ENCODE measurements around the gene CEP72. TPM values are rescaled to one million over a fixed set of nuclear protein-coding genes. Genes with fewer than 3 reads are reported as not detected.

CEP72 gene
- total and polyA plus RNA-seq, 2 donors (not counting 1 experiment from before 2014, with no cell fraction given) = 7.7 to 32.9 TPM

DNA sequence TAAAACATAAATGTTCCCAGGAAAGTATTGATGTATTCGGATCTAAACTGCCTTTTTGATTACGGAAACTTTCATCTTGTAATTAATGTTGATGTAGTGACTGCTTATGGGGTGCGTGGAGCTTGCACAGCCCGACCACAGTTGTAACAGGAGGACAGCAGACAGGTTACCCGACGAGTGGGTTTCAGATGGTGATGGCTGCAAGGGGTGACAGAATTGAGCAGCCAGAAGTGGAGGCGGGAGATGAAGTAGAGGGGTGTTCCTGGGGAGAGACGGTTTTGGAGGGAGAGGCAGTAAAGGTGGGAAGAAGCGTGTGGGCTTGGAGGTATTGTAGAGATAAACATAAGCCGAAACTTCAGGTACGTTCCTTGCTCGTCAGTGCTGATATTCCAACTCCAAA is 5.8 kb downstream of the CEP72 start:
- Histone ChIP-seq H3K4me1 (ENCODE audit: control insufficient read depth in 2 of 2, insufficient read depth in 2 of 2, low read length in 2 of 2) (peaks cover 3% of the 10 kb centered on the region in 2 donors), H3K9me3 (ENCODE audit: control extremely low read depth in 1 of 3, control insufficient read depth in 2 of 3, insufficient read depth in 1 of 3, low read length in 2 of 3) (no peaks in the 10 kb centered on the region), H3K27me3 (replicated peaks in 1 of 4; ENCODE audit: control extremely low read depth in 1 of 4, control insufficient read depth in 3 of 4, insufficient read depth in 4 of 4, low read length in 3 of 4) (no peaks in the 10 kb centered on the region), H3K27ac (ENCODE audit: low read length in 2 of 2) (no peak overlapping the region), H3K9ac (ENCODE audit: low read length) (no peak overlapping the region), H3K79me2 (ENCODE audit: control insufficient read depth, insufficient read depth, low read length) (peaks cover 46% of the 10 kb centered on the region), H3K4me3 (ENCODE audit: control extremely low read depth in 1 of 5, extremely low read depth in 1 of 5, insufficient read depth in 1 of 5, low read depth in 2 of 5, low read length in 4 of 5) (no peak overlapping the region), H3K4me2 (replicated peaks; ENCODE audit: low read depth, low read length, poor library complexity, severe bottlenecking) (no peak overlapping the region), H4K20me1 (ENCODE audit: control insufficient read depth, insufficient read depth, low read length, poor library complexity, severe bottlenecking) (no peaks in the 10 kb centered on the region), H2AFZ (ENCODE audit: insufficient read depth, low read depth, low read length, poor library complexity, severe bottlenecking) (no peak overlapping the region), H3K36me3 (replicated peaks in 1 of 2; ENCODE audit: control extremely low read depth in 1 of 2, control insufficient read depth in 1 of 2, extremely low read depth in 1 of 2, insufficient read depth in 2 of 2, low read length in 1 of 2) (peaks cover 0 to 20% of the 10 kb centered on the region in 2 experiments)
- ATAC-seq (ENCODE audit: low read depth) (no peak), DNase-seq (no peak)
- no peak for TF ChIP-seq EZH2 (IDR thresholded peaks at IDR 0.05; ENCODE audit: borderline replicate concordance, insufficient read depth, low read depth, low read length, poor library complexity, severe bottlenecking)
- TF ChIP-seq, protein P1, sequence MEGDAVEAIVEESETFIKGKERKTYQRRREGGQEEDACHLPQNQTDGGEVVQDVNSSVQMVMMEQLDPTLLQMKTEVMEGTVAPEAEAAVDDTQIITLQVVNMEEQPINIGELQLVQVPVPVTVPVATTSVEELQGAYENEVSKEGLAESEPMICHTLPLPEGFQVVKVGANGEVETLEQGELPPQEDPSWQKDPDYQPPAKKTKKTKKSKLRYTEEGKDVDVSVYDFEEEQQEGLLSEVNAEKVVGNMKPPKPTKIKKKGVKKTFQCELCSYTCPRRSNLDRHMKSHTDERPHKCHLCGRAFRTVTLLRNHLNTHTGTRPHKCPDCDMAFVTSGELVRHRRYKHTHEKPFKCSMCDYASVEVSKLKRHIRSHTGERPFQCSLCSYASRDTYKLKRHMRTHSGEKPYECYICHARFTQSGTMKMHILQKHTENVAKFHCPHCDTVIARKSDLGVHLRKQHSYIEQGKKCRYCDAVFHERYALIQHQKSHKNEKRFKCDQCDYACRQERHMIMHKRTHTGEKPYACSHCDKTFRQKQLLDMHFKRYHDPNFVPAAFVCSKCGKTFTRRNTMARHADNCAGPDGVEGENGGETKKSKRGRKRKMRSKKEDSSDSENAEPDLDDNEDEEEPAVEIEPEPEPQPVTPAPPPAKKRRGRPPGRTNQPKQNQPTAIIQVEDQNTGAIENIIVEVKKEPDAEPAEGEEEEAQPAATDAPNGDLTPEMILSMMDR (IDR thresholded peaks at IDR 0.05) = no peak
- no peak overlapping the region for H3K4me3 Mint-ChIP-seq
- WGBS (ENCODE audit: insufficient coverage) = 98% methylated on average over 12 of the region's 12 CpGs
- ChIA-PET CTCF (interaction anchor here (0.5 kb wide), 1 partner anchor 34 kb away, joined by 3 read pairs; no protein-coding TSS in a partner anchor), POLR2A (no interaction called here)
- no peaks in the 10 kb centered on the region for H3K9me3 Mint-ChIP-seq (ENCODE audit: insufficient read depth)
- H3K4me1 Mint-ChIP-seq = peaks cover 11% of the 10 kb centered on the region
- no peak overlapping the region for H3K27ac Mint-ChIP-seq
- intact Hi-C loops (cut with micrococcal nuclease) = loop anchor here (10.0 kb wide), 1 partner anchor 173 kb away; the partner anchor contains the start of gene EXOC3
- no peaks in the 10 kb centered on the region for H3K27me3 Mint-ChIP-seq

DNA sequence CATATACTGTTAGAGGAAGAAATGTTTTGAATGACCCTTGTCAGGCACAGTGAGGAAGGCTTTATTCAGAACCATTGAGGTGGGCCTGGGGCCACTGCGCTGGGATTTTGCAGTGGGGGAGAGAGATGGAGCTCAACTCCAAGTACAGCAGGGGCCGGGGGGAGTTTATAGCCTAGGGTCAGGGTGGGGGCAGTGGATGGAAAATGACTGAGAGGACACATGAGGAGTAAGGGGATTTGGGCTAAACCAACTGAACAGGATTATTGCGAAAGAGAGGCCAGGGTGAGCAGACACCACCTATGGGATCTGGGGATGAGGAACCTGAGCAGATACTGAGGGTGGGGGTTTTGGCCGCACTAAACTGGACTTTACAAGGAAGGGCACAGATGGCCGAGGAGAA is 6.3 kb downstream of the CEP72 start:
- Mint-ChIP-seq H3K27ac (no peak overlapping the region), H3K27me3 (no peaks in the 10 kb centered on the region), H3K4me1 (peaks cover 8% of the 10 kb centered on the region), H3K4me3 (no peak overlapping the region), H3K9me3 (ENCODE audit: insufficient read depth) (no peaks in the 10 kb centered on the region)
- Histone ChIP-seq H3K9ac (ENCODE audit: low read length) (no peak overlapping the region), H3K27ac (ENCODE audit: low read length in 2 of 2) (no peak overlapping the region), H3K4me2 (replicated peaks; ENCODE audit: low read depth, low read length, poor library complexity, severe bottlenecking) (no peak overlapping the region), H3K9me3 (ENCODE audit: control extremely low read depth in 1 of 3, control insufficient read depth in 2 of 3, insufficient read depth in 1 of 3, low read length in 2 of 3) (no peaks in the 10 kb centered on the region), H3K79me2 (ENCODE audit: control insufficient read depth, insufficient read depth, low read length) (peaks cover 40% of the 10 kb centered on the region), H2AFZ (ENCODE audit: insufficient read depth, low read depth, low read length, poor library complexity, severe bottlenecking) (no peak overlapping the region), H3K4me3 (ENCODE audit: control extremely low read depth in 1 of 5, extremely low read depth in 1 of 5, insufficient read depth in 1 of 5, low read depth in 2 of 5, low read length in 4 of 5) (no peak overlapping the region), H3K27me3 (replicated peaks in 1 of 4; ENCODE audit: control extremely low read depth in 1 of 4, control insufficient read depth in 3 of 4, insufficient read depth in 4 of 4, low read length in 3 of 4) (no peaks in the 10 kb centered on the region), H4K20me1 (ENCODE audit: control insufficient read depth, insufficient read depth, low read length, poor library complexity, severe bottlenecking) (no peaks in the 10 kb centered on the region), H3K36me3 (replicated peaks in 1 of 2; ENCODE audit: control extremely low read depth in 1 of 2, control insufficient read depth in 1 of 2, extremely low read depth in 1 of 2, insufficient read depth in 2 of 2, low read length in 1 of 2) (peaks cover 0 to 20% of the 10 kb centered on the region in 2 experiments), H3K4me1 (ENCODE audit: control insufficient read depth in 2 of 2, insufficient read depth in 2 of 2, low read length in 2 of 2) (no peaks in the 10 kb centered on the region)
- WGBS (ENCODE audit: insufficient coverage) = 100% methylated on average over 3 of the region's 5 CpGs
- DNase-seq (no peak), ATAC-seq (ENCODE audit: low read depth) (no peak)
- intact Hi-C loops (cut with micrococcal nuclease) = loop anchor here (10.0 kb wide), 1 partner anchor 174 kb away; the partner anchor contains the start of gene EXOC3
- ChIA-PET CTCF (interaction anchor here (0.5 kb wide), 1 partner anchor 34 kb away, joined by 3 read pairs; no protein-coding TSS in a partner anchor), POLR2A (no interaction called here)
- TF ChIP-seq, protein P1 (IDR thresholded peaks at IDR 0.05) = no peak
- TF ChIP-seq EZH2 (IDR thresholded peaks at IDR 0.05; ENCODE audit: borderline replicate concordance, insufficient read depth, low read depth, low read length, poor library complexity, severe bottlenecking) = no peak

All from B cell (primary cell).